PC-9 (cell line): ENCODE results near the gene PGAP3. TPM values are rescaled to one million over a fixed set of nuclear protein-coding genes. Genes with fewer than 3 reads are reported as not detected.

Experiments
- BruUV-seq: library from RNA; stranded (reverse); fragments of 400-500 nt; replicated peaks from 2 replicates; lab custom pipeline; 2021; lab: Mats Ljungman, UMichigan
- CTCF ChIA-PET: fragments of 300-600 bp; sonication (Branson Sonifier 250); formaldehyde crosslinking; loops from one replicate; lab custom pipeline; 2022; ENCODE audit warnings: antibody characterized with exemption; lab: Charles Lee
- POLR2A ChIA-PET: fragments of 300-600 bp; sonication (Branson Sonifier 250); formaldehyde crosslinking; loops from one replicate; lab custom pipeline; 2022; ENCODE audit warnings: antibody characterized with exemption; ENCODE audit not compliant: unreplicated experiment; lab: Charles Lee
- DNase-seq, 2 experiments: peaks; one replicate each; pipeline versions ENCODE4 v3.0.0 to v3.0.0-alpha.2; 2015 to 2022; ENCODE audit warnings: mixed read lengths in 1 of 2
- H2AFZ ChIP-seq: fragments of 200-600 bp; sonication (generic); 2 replicates; pipeline ENCODE4 v1.8.1; 2017; ENCODE audit warnings: antibody characterized with exemption
- H3F3A ChIP-seq: fragments of 200-600 bp; sonication (generic); 2 replicates; pipeline ENCODE4 v1.8.1; 2017; ENCODE audit warnings: antibody characterized with exemption, mild to moderate bottlenecking, low read depth; ENCODE audit not compliant: insufficient read depth
- H3K27ac ChIP-seq: fragments of 200-600 bp; sonication (generic); 2 replicates; pipeline ENCODE4 v1.6.1; 2016; ENCODE audit warnings: mixed run types
- H3K27me3 ChIP-seq: fragments of 200-600 bp; sonication (generic); 2 replicates; pipeline ENCODE4 v1.6.1; 2016; ENCODE audit warnings: low read depth, mixed run types; ENCODE audit not compliant: insufficient read depth
- H3K36me3 ChIP-seq: fragments of 200-600 bp; sonication (generic); 2 replicates; pipeline ENCODE4 v1.6.1; 2016; ENCODE audit warnings: low read depth, mixed run types
- H3K4me1 ChIP-seq: fragments of 200-600 bp; sonication (generic); replicated peaks from 2 replicates; pipeline ENCODE4 v1.6.1; 2016; ENCODE audit warnings: mixed run types; ENCODE audit not compliant: insufficient read depth
- H3K4me2 ChIP-seq: fragments of 200-600 bp; sonication (generic); 2 replicates; pipeline ENCODE4 v1.6.1; 2017; ENCODE audit warnings: mixed run types
- H3K4me3 ChIP-seq: fragments of 200-600 bp; sonication (generic); 2 replicates; pipeline ENCODE4 v1.6.1; 2016; ENCODE audit warnings: mixed run types
- H3K79me2 ChIP-seq: fragments of 200-600 bp; sonication (generic); 2 replicates; pipeline ENCODE4 v1.6.1; 2017; ENCODE audit warnings: low read depth, mixed run types
- H3K9me2 ChIP-seq: fragments of 200-600 bp; sonication (generic); 2 replicates; pipeline ENCODE4 v1.8.1; 2017; ENCODE audit warnings: mild to moderate bottlenecking; ENCODE audit not compliant: insufficient read depth
- H3K9me3 ChIP-seq: fragments of 200-600 bp; sonication (generic); 2 replicates; pipeline ENCODE4 v1.8.1; 2016; ENCODE audit warnings: low read depth; ENCODE audit not compliant: insufficient read depth
- H4K20me1 ChIP-seq: fragments of 200-600 bp; sonication (generic); 2 replicates; pipeline ENCODE4 v1.8.1; 2017; ENCODE audit not compliant: insufficient read depth
- CTCF ChIP-seq: fragments of 200-600 bp; sonication (generic); conservative IDR thresholded peaks from 2 replicates; pipeline ENCODE4 v1.6.1; 2017; ENCODE audit warnings: mixed run types, antibody characterized with exemption, mild to moderate bottlenecking, moderate library complexity
- EZH2 ChIP-seq: fragments of 200-600 bp; sonication (generic); IDR thresholded peaks from 2 replicates; pipeline ENCODE4 v1.8.0; 2017; ENCODE audit warnings: antibody characterized with exemption, low read depth
- intact Hi-C: fragments of 100-400 bp; cut with micrococcal nuclease; formaldehyde crosslinking; loops from one replicate; pipeline ENCODE4 v1.10.0; 2022; ENCODE audit not compliant: unreplicated experiment
- microRNA-seq: library from miRNA; unstranded; fragments of <30 nt; microRNA quantifications from one replicate; pipeline ENCODE4 v1.2.0, GENCODE V29; 2021; ENCODE audit warnings: borderline number of aligned reads, borderline replicate concordance
- total RNA-seq: library from RNA; stranded (reverse); gene quantifications from 2 replicates; pipeline ENCODE4 v1.2.3, GENCODE V29; 2021

The PGAP3 gene
- total RNA-seq, 1 experiment from 2014 or later: 15.0 TPM

DNA sequence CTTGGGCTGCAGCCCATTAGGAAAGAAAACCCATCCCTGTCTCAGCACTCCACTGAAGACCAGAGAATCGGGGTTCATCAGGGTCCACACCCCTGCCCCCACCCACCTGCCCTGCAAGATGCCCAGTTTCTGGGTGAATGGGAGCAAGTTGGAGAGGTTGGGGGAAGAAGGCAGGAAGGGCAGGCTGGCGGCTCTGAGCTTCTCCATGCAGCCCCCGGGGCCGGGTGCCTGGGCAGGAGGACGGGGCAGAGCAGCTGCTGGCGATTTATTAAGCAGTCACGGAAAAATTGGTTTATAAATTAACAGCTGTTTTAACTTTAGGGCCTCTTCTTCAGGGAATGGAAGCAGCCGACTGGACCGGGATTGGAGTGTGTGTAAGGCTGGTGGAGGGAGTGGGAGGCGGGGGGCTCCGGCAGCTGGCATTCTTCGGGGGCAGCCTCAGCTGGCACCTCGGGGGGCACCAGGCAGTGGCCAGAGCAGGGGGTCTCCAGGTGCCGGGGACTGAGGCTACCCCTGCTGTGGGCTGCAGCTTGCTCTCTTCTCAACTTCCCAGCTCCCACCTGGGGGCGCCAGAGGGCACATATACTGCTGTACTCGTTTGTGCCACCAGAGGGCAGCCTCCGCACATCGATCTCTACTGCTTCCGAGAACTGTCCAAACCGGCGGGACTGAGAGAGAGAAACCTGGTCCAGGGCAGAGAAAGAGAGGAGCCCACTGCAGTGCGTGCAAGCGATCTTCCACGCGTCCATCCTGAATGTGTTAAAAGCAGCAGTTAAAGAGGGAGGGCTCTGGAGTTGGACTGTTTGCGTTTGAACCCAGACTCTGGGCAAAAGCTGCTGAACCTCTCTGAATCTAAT lies 66.1 kb downstream of the PGAP3 start:
- no TSS peak for BruUV-seq
- Histone ChIP-seq H3K79me2 (no peaks in the 10 kb centered on the region), H3K9me3 (no peaks in the 10 kb centered on the region), H3F3A (peaks cover 29% of the 10 kb centered on the region), H2AFZ (no peak overlapping the region), H3K4me3 (no peak overlapping the region), H4K20me1 (no peaks in the 10 kb centered on the region), H3K27me3 (peaks cover 5% of the 10 kb centered on the region; the same call in 1 of the 2 replicates), H3K4me2 (peak overlapping the region; percentile 63), H3K27ac (no peak overlapping the region), H3K4me1 (0 out of 2 replicates have a peak, but pooled peaks cover 8% of the 10 kb centered on the region), H3K9me2 (no peaks in the 10 kb centered on the region), H3K36me3 (no peaks in the 10 kb centered on the region)
- ChIA-PET CTCF (interaction anchor here (0.5 to 1.5 kb wide), 14 partner anchors 10 to 523 kb away, joined by 3 to 15 read pairs (median 4); partner anchors contain the start of genes ERBB2, IKZF3, MIEN1 and PSMD3), POLR2A (interaction anchor here (0.5 to 0.6 kb wide), 4 partner anchors 9 to 1038 kb away, joined by 3 to 4 read pairs (median 4); partner anchors contain the start of gene CDK12)
- DNase-seq: peak; percentile 60 to 89
- TF ChIP-seq CTCF: peak; percentile 100
- TF ChIP-seq EZH2: no peak
- intact Hi-C loops: loop anchor here (1.0 to 5.0 kb wide), 5 partner anchors 51 to 546 kb away; partner anchors contain the start of gene IKZF3

Small RNA genes lying within 50 kb of the gene (microRNA-seq; reads per million reads assigned to microRNA genes)
- 4.0 reads per million for gene MIR4728

Other genes starting within 250 kb of the PGAP3 start
- 23.2 and 35.7 TPM in 2 replicates for gene MED1, start 236.8 kb downstream of the PGAP3 start, total RNA-seq
- 48.5 and 64.3 TPM in 2 replicates for gene CDK12, start 226.6 kb downstream of the PGAP3 start, total RNA-seq
- not detected in 2 replicates for gene NEUROD2, start 80.1 kb downstream of the PGAP3 start, total RNA-seq
- gene PPP1R1B, start 61.1 kb downstream of the PGAP3 start, total RNA-seq: not detected in 2 replicates
- 47.7 and 55.9 TPM in 2 replicates for gene STARD3, start 50.9 kb downstream of the PGAP3 start, total RNA-seq
- gene TCAP, start 22.7 kb downstream of the PGAP3 start, total RNA-seq: 1.2 and 1.6 TPM in 2 replicates
- gene PNMT, start 19.6 kb downstream of the PGAP3 start, total RNA-seq: 0.75 and 1.1 TPM in 2 replicates
- gene ERBB2, start 12.0 kb upstream of the PGAP3 start, total RNA-seq: 87.2 and 90.6 TPM in 2 replicates
- gene MIEN1, start 42.5 kb upstream of the PGAP3 start, total RNA-seq: 49.2 and 50.8 TPM in 2 replicates
- gene GRB7, start 49.9 kb upstream of the PGAP3 start, total RNA-seq: 49.1 and 55.9 TPM in 2 replicates
- gene IKZF3, start 176.3 kb upstream of the PGAP3 start, total RNA-seq: 0.04 TPM in 1 of 2 replicates, not detected in the other
- not detected in 2 replicates for gene ZPBP2, start 180.1 kb upstream of the PGAP3 start, total RNA-seq
- gene GSDMB, start 230.6 kb upstream of the PGAP3 start, total RNA-seq: 39.9 and 50.4 TPM in 2 replicates
- 51.1 and 68.1 TPM in 2 replicates for gene ORMDL3, start 239.5 kb upstream of the PGAP3 start, total RNA-seq
- not detected in 2 replicates for gene LRRC3C, start 239.7 kb upstream of the PGAP3 start, total RNA-seq